ENCODE results near the gene SLC9A7.

GRCh38 chrX:46733226-46733625 lies 25.7 kb downstream of the SLC9A7 start:
- TF ChIP-seq FOXP1 (IDR thresholded peaks at IDR 0.05) (no peak), FOXP1 (CRISPR knock-in tag; IDR thresholded peaks at IDR 0.05) (no peak), ETS1 (CRISPR knock-in tag; IDR thresholded peaks at IDR 0.05) (no peak), ZNF274 (CRISPR knock-in tag; IDR thresholded peaks at IDR 0.05) (no peak), RELA (CRISPR knock-in tag; IDR thresholded peaks at IDR 0.05) (no peak), MTA3 (CRISPR knock-in tag; IDR thresholded peaks at IDR 0.05) (no peak), ZBTB49 (CRISPR knock-in tag; IDR thresholded peaks at IDR 0.05; ENCODE audit: borderline replicate concordance) (no peak), IKZF4 (CRISPR knock-in tag; IDR thresholded peaks at IDR 0.05; ENCODE audit: borderline replicate concordance, low read depth, not compliant biosample characterization) (no peak)

Measured in HepG2 (cell line).